SHP77 treated with DMSO at 0.1 percent for 48 hours (cell line): ENCODE data around the gene BHLHE41.

Source experiments
- DNase-seq: peaks from one replicate; lab custom pipeline; 2025; lab: John Stamatoyannopoulos, UW

Gene BHLHE41

DNA sequence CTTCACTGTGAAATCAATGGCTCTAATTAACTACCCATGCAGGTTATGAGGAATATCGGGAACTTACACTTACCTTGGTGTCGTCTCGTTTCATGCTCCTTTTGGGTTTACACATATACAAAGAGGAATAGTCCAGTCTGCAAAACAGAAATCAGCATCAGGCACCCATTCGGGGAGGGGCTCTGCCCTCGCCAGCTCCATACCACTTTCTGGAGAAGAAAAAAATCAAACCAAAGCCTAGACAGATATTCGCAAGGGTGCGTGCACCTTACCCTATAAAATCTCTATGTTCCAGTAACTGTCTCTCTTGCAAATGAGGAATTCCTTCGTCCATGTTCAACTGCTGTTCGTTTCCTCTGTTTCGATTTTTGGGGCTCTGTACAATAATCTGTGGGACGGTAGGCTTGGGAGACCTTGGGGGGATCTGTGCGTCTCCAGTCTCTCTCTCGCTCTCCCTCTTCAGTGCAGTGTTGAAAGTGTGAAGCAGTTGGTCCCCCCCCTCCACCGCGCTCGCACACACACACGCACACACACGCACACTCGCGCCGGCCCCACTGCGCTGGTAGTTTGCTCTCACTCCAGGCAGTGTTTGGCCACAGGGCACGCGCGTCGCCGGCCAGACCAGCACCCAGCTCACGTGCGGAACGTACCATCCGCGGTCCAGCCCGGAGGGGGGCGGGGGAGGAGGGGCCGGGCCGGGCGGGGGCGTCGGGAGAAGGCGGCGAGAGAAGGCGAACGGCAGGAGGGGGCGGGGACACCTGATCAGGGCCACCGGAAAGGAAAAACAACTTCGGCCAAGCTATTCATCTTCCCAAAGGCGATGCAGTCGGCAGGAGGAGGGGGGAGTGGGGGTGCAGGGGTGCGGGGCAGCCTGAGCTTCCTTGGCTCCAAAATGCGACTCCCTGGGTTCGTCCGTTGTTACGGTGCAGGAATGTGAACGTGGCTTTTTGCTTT, at the start of gene BHLHE41:
Gene BHLHE41 (minus strand): TSS at position 592 of the 954 bp plus-strand sequence. CDS start 258 bp downstream, at position 334.
- no peak for DNase-seq

DNA sequence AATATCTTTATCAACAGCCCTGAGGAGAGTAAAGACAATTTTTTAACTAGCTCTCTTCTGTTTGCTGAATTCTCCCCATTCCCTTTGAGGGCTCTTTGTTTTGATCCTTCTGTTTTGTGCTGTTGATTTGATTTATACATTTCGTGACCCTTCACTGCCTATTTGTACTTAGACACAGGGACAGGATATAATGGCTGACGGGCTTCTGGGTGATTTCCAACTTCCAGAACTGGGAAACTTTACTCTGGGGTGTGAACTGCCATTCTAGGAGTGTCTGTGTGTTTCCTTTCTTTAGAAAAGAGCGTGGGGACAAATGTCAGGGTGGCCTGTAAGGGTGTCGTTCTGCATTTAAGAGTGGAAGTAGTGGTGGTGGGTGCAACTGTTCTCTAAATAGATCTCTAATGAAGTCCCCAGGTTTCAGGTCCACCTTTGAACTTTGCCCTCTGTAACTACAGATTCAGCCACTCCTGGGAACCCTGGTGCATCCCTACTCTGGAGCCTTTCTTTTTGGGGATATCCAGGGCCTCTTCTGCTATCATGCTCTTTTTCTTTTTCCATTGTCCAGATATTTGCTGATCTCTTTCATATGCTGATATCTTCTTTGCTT, 48.2 kb upstream of the BHLHE41 start:
- DNase-seq, result no peak

DNA sequence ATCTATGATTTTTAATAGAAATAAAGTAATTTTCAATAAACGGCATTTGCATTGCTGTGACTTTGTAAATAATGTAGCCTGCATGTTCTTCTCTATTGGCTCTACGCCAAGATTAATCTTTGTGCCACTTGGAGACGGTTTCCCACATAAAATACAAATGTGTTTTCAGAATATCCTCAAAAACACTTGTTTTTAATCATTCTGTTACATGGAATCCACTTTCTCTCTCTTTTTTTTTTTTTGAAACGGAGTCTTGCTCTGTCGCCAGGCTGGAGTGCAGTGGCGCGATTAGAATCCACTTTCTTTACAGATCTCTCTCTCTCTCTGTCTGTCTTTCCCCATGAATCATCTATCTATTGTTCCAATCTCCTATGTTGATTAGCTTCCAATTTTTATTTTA, 47.7 kb upstream of the BHLHE41 start:
- DNase-seq, result no peak

DNA sequence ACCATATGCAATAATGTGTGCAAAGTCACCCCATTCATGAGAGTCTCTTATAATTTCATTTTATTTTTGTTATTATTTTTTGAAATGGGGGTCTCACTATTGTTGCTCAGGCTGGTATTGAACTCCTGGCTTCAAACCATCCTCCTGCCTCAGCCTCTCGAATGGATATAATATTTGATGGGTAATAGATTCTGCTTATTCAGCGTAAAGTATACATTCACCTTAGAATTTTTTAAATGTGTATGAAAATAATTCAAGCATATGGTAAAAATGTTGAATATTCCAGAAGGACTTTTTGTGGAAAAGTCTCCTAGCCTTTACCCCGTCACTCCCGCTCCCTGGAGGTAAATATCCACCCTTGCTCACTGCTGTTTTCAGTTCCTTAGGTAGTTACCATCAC, 47.2 kb upstream of the BHLHE41 start:
- DNase-seq, result no peak

DNA sequence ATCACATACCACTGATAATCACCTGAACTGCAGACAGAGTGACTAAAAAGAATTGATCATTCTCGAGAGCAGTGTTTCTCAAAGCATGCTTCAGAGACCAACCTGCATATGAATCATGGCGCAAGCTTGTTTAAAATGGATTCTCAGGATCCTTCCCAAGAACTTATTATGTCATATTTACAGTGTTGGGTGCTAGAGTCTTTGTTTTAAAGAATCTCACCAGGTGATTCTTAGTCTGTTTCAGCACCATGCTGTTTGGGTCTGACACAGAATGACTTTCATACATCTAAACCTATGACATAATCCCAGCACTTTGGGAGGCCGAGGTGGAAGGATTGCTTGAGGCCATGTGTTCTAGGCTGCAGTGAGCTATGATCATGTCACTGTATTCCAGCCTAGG, 39.3 kb upstream of the BHLHE41 start:
- no peak for DNase-seq

DNA sequence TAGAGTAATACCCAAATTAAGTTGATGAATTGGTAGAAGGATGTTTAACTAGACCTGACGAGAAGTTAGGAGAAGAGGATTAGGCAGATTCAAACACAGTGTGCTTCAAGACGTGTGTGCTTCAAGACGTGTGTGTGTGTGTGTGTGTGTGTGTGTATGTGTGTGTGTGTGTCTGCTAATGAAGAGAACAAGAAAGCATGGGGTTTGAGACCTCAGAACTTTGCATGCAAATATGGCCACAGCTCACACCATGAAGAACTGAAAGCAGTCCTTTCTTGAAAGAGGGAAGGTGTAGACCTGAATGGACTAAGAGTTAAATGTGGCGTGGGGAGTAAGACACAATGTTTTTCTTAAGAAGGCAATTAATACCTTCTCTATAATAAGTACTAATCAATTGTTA, 38.1 kb upstream of the BHLHE41 start:
- DNase-seq, result no peak

DNA sequence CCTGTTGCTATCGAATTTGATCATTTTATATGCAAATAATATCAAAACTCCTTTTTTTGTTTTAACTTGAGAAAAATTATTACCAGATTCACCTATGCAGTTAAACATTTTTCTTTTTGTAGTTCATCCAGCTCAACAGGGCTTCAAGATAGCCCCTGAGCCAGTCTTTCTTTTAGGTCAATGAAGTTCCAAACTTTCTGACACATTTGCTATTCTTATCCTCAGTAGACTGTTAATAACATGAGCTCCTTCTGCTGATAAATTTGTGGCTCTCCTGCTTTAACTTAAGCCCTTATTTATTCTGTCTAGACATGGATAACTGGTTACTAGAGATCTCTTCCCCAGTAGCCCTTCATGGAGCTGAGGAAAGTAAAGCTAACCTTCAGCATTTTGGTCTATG, 37.3 kb upstream of the BHLHE41 start:
- DNase-seq, result no peak

DNA sequence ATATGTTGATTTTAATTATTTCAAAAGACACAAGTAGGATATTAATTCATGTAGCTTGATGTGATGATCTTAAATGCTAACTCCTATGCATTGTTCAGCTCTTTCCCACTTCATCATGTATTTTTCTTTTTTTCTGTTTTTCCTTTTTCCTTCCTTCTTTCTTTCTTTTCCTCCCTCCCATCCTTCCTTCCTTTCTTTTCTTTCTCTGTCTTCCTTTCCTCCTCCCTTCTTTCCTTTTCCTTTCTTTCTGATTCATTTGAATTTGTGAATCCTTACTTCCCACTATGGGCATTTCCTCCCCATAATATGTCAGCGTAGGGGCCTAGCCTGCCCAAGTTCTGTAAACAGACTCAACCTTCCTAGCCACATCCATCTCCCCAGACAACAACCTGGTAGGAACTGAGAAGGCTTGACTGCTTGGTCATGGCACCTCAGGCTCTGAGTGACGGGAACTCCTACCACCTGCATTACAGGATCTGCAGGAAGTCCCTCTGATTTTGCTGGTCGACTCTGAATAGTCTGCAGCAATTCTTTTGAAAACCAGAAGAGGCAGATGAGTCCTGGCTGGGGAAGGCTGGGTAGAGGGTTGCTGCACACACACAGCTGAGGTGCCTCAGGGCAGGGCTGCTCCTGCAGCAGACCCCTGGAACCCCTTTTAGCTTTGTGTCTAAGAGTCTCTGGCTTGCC, 33.4 kb upstream of the BHLHE41 start:
- DNase-seq, result no peak

DNA sequence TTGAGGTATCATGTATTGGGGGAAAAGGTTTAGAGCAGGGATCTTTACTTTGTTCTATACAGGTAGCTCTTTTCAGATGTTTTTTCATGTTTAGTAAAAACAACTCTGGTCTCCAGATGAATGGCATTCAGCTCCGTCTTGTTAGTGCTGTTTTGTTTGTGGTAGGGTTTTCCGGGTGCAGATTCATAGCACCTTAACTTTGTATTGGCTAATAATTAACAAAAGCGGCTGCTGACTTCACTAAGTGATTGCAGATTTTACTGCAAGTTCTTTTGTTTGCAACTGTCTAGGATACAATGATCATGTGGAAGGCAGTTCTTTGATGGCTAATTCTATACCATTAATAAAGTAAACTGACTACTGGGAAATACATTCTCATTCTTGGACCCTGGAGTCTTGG, 32.2 kb upstream of the BHLHE41 start:
- no peak for DNase-seq

DNA sequence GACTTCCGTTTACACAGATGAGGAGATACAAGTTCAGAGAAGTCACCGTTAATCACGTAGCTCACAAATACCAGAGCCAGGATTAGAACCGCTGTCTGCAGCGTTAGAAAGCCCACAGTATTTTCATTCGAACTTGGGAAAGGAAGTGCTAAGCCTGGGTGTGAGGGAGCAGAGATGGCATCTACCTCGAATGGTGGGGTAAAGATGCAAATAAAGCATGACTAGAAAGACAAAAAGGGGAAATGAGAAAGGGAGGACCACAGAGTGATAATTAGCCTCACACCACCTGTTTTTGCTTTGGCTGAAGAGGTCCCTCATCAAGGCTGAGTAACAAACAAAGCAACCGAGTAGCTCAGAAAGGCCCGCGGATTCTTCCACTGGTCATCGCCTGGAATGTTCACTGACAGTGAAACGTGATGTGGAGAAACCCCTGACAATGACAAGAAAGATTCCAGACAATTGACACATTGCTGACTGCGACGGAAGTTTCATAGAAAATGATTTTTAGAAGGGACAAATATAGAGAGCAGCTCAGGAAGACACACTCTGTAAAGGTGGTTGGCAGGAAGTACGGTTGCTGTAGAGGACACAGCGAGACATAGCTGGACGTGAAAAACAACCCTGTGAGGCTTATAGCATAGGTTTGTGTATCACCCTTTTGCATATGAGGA, 31.5 kb upstream of the BHLHE41 start:
- no peak for DNase-seq

DNA sequence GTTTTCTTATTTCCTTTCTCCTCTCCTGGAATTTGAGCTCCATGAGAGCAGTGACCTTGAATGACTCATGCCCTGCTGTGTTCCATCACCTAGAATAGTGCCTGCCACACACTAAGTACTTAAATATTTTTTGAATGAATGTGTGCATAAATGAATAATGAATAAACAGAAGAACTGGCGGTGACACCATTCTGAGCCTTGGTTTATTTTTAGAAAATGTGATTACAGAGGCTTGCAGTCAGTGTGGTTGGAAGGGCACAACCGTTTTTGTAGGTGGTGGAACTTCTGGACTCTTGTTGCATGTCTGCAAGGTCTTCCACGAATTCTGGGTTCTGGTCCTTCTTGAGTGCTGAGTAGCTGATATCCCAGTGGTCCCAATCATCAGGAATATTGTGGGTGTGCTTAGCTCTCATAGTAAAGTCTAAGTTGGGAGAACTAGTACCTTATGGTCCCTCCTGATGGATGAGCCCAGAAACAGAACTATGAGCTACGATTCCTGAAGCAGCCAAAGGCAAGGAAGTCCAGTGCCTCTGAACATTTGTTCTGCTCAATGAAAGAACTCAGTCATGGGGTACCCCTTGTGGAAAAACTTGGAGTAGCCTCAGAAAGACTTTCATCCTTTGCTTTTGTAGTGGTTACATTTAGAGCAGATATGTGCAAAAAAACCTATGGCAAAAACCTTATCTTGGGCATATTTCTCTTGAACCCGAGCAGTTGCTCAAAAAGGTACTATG, 28.8 kb upstream of the BHLHE41 start:
- DNase-seq, result no peak

DNA sequence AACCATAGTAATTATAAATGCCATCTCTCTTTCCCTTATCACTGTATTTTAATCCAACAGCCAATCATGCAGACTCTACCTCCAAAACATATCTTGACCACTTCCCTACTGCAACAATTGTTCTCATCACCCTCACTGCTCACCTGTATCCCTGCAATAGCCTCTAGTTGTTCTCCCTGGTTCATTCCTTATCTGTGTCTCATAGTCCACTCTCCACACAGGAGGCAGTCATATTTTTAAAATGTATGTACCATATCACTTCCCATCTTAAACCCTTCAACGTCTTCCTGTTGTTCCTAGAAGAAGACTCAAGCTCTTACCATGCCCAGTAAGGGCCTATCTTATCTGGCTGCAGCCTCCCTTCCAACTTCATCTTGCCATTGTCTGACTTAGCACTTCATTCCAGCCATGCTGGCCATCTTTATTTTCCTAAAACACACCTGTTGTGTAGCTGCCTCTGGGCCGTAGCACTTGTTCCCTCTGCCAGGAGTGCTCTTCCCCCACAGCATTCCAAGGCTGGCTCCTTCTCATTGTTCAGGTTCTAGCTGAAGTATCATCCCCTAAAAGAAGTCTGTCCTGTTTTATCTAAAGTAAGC, 27.8 kb upstream of the BHLHE41 start:
- no peak for DNase-seq

DNA sequence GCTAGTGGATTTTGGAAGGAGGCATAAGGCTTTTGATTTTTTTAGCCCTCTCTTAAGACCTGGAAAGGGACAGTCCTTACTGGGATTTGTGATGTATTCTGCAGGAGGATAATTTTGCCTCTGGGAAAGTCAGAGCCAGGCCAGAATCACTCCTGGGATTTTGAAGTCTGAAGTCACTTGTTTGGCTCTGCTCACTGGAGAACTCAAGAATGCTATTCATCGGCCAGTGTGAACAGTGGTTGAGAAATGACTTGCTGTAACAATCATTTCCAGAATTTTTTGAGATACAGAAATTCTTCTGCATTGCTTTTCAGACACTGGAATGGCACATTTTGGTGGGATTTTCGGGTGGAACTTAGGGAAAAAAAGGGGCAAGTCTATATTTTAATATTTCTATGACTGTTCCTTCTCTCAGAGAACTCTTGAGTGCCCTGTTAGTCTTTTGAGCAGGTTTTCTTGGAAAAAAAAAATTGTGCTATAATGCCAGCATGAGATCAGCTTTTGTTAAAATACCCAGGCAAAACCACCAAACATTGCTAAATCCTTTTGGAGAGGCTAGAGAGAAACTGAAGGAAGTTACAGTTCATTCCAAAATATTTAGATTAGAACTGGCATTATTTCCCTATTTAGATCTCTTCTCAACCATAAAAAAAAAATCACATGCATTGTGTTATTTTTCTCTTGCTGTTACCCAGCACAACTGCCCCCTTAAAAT, 26.1 kb upstream of the BHLHE41 start:
- DNase-seq, result no peak

DNA sequence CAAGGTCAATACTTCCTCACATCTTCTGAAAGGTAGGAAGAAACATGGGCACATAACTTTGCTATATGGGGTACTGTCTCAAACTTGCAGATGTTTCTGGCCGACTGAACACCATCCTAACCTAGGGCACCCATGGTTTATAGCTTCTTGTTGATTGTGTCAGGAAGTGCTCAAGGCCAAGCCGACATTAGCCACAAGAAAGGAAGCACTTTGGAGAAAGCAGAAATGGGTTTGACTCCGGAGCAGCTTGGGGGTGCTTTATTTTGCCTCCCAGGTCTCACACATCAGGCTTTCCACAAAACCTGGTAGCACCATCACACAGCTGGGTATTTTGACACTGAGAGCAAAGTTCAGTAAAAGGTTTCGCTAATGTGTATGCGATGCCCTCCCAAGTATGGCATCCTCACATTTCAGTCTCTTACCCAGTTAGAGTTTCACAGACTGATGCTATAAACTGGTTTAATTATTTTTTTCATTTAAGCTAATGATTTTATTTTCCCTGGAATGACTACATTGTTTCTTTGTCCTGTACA, 25.2 kb upstream of the BHLHE41 start:
- no peak for DNase-seq

DNA sequence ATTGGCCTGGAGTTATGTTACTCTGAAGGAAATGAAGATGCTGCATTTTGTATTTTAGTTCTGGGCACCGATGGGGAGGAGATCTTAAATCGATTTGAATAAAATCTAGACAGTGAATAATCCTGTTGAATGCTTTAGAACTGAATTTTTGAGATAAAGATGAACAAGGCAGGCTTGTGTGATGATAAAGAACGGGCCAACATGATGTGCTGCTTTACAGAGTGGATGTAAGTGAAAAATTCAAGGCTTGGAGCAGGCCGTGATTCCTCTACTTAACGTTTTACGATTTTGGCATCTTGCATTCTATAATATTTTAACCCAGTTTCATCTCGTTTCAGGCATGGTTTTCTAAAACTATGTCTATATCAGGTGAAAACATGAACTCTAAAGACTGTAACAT, 23.5 kb upstream of the BHLHE41 start:
- no peak for DNase-seq

DNA sequence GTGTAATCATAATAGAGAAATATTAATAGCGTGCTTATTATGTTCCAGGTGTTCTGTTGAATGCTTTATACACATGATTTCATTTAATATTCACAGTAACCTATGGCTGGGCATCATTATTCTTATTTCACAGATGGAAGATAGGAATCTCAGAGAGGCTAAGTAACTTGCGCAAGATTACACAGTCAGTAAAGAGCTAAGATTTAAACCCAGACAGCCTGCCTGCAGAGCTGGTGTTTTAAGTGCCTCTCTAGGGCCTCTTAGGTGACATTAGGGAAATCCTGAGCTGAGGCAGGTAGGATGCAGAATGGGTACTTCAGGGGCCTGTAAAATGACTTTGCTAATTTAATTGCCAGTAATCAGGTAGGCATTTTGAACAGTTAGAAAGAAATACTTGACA, 18.5 kb upstream of the BHLHE41 start:
- no peak for DNase-seq

DNA sequence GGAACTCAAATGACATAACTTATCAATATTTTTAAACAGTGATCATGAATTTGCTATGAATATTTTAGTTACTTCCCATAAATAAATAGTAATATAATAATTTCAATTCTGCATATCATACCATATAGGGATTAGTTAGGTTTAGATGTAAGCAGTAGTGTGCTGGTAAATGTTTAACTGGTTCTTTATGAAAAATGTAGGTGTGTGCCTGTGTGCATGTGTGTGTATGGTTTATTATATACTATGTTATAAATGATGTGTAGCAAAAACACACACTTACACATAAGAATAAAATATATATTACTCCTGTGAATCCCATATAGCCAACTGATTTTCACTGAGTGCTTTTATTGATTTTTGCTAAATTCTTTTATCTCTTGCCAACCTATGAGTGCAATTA, 14.0 kb upstream of the BHLHE41 start:
- DNase-seq, result no peak

DNA sequence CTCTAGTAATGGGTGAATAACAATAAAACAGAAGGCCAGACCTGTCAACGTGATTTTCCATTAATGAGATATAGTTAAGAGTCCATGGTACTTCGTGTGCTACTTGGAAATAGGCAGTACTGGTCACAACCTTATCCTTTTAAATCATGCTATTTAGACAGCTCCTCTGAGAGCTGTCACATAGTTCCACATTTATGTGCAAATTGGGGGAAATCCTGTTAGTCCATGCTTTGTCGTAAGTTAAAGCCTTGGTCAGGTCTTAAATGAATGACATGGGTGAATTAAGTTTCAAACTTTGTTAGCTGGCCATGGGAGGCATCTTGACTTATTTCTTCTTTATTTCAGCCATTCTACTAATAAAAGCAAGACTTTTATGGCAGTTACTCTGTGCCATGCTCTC, 11.9 kb upstream of the BHLHE41 start:
- no peak for DNase-seq

DNA sequence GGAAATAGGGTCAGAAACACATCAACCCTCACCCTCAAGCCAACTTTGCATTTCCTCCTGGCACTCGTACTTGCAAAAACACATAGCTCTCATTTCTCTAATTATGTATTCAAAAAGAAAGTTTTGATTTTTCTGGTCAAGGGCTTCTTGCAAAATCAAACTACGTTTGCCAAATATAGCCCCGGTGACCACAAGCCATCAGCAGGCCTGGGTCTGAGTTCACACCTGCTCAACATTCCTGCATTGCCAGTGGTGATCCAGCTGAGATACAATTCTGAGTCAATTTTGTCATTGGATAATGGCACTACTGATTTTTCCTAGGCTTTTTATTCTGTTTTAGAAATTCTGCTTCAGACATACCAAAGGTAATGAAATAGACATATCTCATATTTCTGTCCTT, 10.7 kb upstream of the BHLHE41 start:
- no peak for DNase-seq

DNA sequence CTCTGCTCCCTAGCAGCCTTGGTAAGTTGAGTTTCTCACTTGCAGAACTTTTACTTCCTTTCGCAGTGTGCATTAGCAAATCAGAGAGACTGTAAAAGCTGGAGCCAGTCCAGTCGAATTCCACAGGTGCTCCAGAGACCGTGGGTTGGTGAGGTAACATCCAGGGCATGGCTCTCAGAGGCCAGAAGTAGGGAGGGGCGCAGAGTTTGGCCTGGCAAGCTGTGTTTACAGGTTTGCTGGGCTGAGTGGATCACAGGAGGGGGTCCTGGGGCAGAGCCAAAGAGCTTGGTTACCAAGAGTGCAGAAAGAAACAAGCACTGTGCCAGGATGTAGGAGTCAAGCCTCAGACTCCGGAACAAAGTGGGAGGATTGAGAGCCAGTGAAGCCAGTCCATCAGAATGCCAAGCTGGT, 10.2 kb upstream of the BHLHE41 start:
- DNase-seq, result no peak
